HG03064 (cell line): ENCODE data around the gene NHSL2.
"Not testable (repeated sequence)": the region's sequence is repeated elsewhere in the genome, so short reads cannot be mapped to it uniquely, and the experiment has no call there.

Experiments
- ATAC-seq: cut with Tn5 transposase; IDR thresholded peaks from one replicate; pipeline ENCODE4 v1.9.1; 2021; ENCODE audit warnings: low read depth; ENCODE audit not compliant: unreplicated experiment

Gene NHSL2

DNA sequence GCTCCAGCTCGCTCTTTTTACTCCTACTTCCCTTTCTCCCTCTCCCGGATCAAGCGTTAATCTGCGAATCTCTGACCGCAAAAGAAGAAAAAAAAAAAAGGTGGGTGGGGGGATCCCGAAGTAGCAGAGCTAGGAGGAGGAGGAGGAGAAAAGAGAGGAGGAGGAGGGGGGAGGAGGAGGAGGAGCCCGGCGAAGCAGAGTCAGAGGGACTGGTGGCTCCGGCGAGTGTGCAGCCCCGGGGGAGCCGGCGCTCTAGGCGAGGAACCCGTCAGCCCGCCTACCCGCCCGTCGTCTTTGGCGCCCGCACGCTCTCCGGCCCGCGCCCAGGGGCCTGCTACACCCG is at the start of gene NHSL2:
Gene NHSL2, plus strand, starts transcription at position 203 of the 343 bp plus-strand sequence.
- ATAC-seq, result no peak

DNA sequence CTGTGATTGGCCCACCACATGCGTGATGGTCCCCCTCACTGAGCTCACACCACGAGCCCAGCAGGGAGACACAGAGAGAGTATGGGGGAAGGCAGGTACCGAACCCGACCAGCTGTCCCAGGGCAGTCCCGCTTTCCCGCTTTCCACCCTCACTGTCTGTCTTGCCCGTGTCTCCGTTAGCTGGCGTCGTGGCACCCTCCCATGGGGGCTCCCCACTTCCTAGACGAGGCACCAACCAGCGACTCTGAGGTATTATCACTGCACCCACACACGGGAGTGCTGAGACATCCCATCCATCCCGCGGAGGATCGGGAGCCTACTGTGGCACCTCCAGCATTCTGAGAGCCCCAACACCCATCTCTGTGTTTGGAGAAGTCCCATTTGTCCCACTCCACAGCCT is 43.0 kb upstream of the NHSL2 start:
- ATAC-seq, result no peak

DNA sequence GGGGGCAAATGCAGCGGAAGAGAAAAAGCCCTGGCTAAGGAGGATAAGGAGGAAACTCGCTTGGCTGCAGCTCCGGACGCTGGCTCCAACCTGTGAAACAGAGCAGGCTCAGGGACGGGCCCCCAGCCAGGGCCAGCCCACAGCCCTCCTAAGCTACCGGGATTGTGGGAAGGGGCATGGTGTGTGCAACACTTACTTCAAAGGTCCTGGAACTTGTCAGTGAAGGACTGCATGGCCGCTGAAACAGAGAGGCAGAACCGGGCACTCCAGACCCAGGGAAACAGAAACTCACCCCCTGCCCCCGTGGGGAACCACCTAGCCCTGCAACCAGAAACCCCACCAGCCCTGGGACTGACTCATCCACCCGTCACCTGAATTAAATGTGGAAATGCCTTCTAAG is 41.1 kb upstream of the NHSL2 start:
- not testable (repeated sequence) for ATAC-seq

DNA sequence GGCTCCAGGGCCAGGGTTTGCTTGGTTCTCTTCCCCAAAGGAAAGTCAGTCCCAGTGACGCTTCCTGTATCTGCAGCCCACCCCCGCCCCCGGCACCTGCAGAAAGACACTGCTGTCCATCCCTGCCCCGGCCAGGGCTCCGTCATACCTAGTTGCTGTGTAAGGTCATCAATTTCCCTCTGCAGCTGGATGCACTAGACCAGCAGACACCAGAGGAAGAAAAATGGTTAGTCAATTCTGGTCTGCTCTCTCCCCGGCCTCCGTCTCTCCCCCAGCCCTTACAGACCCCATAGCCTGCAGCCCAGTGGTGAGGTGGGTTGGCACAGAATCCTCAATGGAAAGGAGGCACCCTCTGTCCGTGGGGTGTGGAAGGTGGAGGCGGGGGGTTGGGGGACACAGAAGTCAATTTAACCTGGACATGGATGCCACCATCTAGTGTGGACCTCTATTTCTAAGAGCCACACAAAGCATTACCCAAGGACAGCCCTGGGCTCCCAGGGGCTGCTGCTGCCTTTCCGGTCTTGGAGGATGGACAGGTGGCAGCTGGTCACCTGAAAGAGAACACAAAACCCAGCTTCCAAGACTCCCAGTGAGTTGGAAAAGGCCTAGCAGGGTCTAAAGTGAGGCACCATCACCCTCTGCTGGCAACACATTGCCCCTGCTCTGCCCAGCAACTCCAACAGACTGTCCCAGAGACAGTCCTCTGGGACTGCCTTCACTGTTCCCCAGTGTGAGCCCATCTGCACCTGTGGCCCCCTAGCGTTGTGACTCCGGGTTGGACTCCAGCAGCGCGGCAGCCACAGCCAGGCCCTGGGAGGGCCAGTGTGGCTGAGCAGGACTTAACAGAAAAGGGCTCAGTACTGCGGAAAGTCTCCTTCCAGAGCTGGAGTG is 40.2 kb upstream of the NHSL2 start:
- ATAC-seq, result no peak

DNA sequence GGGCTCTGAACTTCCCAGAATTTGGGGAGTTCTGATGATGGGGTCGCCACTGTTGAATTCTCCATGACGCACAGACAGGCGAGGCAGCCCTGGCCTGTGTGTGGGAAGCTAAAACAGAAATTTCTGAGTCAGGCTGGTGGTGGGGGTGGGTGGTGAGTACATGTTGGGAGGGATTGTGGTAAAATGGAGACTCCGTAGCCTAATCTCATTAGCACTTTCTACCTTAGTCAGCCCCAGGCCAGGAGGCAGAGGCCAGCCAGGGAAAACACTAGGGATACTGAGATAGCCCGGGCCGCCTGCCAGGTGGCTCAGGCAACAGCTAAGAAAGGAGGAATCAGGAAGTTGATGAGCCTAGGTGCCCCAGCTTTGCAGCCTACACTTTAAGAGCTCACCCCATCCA is 39.3 kb upstream of the NHSL2 start:
- no peak for ATAC-seq

DNA sequence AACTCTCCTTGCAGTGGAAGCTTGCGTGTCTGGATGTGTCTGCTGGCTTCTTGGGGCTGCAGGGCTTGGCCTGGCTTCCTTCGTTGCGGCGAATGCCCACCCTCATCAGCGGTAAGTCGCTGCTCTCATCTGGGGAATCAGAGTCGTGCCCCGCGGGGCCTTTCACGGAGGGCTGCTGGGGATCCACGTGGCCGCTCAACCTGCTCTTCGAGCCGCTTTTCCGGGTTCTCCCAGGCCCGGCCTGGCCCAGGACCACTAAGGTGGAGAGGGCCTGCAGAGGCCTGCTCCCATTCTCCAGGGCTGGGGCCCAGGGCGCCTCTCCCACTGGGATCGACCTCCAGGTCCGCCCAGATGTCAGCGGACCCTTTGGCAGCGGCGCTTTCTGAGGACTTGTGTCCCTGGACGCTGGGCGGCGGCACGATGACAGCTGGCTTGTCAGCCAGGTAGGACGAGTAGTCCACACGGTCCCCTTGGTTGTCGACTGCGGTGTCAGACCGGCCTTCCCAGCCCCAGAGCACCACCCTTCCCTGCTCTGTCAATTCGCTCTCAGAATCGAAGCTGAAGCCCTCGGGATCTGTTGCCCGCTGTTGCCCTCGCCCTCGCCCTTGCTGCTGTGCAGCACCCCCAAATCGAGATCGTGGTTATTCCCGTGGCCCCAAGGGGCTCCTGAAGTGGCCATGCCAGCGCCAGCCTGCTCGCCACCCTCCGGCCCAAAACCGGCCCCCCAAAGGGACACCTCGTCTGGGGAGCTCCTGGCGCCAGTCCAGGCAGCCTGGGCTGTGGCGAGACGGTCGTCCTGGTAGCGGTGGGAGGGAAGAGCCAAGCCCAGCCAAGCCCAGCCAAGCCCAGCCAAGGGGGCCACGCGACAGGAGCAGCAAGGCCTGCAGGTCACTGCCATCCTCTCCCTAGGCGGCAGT is 37.8 kb upstream of the NHSL2 start:
- no peak for ATAC-seq

DNA sequence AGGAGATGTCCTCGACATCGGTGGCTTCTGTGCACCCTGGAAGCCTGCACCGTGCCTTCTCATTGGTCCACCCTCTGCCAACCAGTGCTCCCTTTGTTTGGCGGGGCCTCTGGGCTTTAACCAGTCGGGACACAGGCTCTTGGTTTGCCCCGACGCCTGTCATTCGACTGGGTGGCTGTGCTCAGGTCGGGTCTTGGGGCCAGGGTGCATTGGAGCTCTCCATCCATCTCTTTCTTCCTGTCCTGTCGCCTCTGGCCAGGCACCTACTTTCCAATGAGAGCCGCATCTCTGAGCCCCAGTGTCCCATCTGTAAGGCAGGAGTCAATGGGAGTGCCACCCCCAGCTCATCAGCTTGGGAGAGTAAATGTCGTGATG is 37.2 kb upstream of the NHSL2 start:
- no peak for ATAC-seq

DNA sequence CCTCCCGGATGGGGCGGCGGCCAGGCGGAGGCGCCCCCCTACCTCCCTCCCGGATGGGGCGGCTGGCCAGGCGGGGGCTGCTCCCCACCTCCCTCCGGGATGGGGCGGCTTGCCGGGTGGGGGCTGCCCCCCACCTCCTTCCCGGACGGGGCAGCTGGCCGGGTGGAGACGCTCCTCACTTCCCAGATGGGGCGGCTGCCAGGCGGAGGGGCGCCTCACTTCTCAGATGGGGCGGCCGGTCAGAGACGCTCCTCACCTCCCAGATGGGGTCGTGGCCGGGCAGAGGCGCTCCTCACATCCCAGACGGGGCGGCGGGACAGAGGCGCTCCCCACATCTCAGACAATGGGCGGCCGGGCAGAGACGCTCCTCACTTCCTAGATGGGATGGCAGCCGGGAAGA is 33.8 kb upstream of the NHSL2 start:
- not testable (repeated sequence) for ATAC-seq

DNA sequence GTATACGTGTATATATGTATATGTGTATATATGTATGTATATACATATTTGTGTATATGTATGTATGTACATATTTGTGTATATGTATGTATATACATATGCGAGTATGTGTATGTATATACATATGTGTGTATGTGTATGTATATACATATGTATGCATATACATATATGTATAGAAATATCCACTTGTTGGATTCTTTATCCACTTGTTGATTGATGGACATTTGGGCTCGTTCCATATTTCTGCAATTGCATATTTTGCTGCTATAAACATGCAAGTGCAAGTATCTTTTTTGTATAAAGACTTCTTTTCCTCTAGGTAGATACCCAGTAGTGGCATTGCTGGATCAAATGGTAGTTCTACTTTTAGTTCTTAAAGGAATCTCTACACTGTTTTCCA is 25.5 kb upstream of the NHSL2 start:
- ATAC-seq, result no peak

DNA sequence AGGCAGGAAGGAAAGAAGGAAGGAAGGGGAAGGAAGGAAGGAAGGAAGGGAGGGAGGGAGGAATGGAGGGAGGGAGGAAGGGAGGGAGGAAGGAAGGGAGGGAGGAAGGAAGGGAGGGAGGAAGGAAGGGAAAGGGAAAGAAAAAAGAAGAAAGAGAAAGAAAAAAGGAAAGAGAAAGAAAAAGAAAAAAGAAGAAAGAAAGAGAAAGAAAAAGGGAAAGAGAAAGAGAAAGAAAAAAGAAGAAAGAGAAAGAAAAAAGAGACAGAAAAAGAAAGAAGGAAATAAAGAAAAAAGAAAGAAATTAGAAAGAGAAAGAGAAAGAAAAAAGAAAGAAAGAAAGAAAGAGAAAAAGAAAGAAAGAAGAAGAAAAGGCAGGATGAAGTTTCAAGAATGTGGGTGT is 15.0 kb upstream of the NHSL2 start:
- no peak for ATAC-seq

DNA sequence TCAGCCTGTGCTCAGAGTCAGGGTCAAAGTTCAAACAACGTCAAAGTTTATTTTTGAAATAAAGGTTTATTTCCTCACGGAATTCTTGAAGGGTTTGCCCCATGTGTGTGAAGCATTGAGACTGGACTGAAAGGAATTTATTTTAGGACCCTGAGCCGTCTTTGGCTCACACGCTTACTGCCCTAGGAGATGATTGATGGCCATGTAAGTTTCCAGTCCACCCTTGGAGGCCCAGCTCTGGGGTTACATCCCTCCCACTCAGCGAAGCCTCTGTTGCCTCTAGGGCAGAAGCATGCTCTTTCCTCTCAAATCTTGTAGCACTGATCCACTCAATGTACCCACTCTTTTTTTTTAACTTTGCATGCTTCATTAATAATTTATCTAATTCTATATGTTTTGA is 4.5 kb upstream of the NHSL2 start:
- no peak for ATAC-seq

DNA sequence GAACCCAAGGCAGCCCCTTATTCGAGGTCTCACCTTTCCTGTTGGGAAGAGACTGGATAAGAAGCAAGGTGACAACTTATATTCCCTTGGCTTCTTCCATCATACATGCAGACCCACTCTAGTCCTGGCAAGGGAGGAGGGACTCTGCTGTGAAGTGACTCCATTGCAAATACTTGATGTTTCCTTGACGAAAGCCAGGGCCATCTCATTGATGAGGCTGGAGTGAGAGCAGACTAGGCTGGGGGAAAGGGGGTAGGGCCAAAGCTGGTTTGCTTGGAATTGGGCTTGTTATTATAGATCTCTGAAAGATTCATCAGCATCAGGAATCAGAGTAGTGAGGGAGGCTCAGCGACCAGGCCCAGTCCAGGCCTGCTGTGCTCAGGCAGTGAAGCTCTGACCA is 2.3 kb upstream of the NHSL2 start:
- no peak for ATAC-seq

DNA sequence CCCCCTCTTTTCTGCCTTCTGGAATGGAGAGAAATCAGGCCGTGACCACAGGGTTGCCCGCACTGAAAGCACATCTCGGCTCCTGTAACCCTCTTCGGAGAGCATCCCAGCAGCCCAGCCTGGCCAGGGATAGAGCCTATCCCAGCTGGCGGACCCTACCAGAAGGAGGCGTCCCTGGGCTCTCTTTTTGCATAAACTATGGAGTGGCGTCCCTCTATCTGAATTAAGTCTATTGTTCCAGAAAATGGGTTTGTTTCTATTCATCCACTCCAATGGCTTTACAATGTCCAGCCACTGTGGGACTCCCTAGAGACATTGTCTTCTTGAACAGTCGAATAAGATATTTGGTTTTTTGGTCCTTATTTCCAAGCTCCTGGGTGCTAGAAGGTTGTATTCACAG is 689 bp upstream of the NHSL2 start:
- no peak for ATAC-seq

DNA sequence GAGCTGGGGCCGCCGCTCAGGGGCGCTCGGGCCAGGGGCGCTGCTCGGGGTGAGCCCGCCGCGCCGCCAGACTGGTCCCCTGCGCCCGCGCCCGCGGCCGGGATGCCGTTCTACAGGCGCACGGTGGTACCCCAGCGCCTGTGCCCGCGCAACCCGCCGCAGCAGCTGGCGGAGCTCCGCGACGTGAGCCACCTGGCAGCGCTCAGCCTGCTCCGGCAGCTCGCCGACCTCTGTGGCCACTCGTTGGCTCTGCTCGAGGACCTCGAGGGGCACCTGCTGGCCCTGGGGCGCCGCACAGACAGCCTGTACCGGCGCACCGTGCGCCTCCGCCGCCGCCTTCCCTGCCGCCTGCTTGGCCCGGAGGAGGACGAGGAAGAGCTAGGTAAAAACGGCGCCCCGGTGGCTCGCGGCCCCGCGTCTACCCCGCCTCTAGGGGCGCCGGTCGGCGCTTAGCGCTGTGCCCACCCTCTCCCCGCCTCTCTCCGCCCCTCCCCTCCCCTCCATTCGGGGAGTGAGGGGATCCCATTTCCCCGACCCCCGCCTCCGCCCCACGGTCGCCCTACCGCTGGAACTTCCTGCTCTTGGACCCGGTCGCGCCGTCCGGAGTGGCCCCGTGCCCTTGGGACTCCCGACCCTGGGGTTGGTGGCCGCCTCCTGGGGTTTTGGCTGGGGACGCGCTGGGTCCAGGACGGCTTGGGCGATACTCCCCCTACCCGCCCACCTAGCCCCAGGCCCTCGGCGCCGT is 513 bp downstream of the NHSL2 start:
- no peak for ATAC-seq

DNA sequence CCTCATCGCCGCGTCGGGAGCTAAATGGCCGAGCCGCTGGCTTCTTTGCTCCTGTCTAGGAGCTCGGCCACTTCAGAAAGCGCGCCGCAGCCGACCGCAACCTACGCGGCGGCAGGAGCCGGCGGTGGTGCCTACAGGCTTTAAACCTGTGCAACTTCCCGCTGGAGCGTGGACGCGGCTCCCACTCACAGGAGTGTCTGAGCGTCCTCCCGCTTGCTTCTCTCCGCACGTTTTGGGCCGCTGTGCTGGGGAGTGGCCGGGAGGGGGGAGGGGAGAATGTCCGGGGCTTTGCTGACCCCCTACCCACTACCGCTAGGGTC is 1.0 kb downstream of the NHSL2 start:
- no peak for ATAC-seq

DNA sequence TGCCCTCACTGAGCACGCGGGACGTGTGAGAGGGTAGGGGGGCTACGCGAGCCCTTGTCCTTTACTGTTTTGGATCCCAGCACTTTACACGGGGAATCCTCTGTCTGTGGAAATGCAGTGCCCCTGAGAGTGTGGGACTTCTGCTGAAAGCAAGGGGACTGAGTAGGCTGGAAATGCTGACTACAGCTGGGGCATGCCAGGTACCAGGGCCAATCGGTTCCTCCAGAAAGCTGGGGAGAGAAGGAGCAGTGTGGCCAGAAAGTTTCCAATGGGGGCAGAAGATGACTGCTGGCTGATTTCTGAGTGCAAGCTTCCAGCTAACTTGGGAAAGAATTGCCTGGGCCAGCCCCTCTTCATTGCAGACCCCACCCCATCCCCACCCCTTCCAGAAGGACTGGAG is 1.5 kb downstream of the NHSL2 start:
- no peak for ATAC-seq

DNA sequence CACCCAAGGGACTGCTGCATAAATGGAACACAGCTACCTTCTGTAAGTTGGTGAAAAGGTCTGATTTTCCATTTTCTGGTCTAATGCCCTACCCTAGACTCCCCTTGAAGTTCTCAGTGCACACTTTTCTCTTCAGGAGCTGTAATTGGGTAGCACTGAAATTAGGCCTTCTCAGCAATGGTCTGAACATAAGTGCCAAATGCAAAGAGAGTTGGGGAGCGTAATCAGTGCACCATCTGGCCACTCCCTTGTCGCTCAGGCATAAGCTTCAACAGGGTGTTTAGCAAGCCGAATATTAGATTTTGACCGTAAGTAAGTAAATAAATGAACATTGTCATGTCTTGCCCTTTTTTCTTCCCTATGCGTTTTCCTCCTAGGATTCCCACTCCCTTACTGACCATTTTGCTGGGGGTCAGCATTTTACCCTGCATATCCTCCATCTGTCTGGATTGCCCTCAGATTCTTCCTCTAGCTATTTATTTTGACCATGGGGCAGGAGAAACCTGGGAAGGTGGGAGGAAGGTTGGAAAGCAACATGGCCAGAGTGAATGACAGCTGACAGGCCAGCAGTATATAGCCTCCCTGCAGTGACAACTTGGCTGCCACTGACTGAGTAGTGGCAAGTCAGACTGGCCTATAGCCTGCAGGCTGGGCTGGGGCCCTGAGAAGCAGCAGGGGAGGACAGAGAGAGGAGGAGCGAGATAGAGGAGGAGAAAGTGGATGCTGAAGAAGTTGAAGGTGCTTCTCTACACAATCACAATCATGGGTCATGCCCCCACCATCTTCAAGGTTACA is 2.7 kb downstream of the NHSL2 start:
- ATAC-seq, result no peak

DNA sequence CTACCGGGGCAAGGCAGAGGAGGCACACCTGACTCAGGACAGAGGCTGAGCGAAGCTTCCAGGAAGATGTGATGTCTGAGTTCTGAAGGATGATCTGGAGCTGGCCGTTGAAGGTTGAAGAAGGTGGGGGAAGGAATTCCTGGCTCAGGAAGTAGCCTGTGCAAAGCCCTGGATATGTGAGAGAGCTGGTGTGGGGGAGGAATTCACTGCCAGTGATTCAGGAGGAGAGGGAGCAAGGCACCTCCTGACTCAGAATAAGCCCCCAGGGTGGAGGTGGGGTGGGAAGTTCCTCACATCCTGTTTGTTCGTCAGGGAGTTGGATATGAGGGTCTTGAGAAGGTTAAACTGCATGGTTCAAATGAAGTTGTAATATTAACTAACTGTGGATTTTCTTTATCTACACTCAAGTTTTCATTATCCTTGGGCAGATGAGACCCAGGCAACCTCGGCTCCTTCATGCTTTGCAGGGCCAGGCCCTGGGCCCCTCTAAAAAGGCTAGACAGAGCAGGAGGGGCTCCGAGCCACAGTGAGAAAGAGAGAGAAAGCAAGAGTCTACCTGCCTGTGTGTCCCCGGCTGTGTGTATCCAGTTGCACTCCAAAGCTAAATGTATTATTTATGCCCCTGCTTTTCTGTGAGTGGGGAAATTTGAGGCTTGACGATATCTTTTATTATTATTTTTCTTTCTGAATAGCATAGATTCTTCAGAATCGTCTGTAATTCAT is 7.1 kb downstream of the NHSL2 start:
- no peak for ATAC-seq

DNA sequence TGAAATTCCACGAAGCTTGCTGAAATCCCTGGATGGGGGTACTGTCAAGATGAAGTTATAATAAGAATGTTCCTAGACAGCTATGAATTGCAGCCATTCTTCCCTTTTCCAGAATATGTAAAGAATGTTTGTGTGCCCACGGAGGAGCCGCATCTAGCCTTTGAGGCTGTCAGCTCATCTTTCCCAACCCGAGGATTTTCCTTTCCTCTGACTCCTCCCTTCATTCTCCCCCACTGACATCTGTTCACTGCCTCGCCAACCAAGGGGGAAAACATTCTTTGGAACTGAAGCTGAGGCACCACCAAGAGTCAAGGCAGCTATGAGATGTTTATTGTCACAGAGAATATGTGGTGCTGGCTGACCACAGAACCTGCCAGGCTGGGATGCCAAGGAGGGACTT is 8.8 kb downstream of the NHSL2 start:
- ATAC-seq, result no peak

DNA sequence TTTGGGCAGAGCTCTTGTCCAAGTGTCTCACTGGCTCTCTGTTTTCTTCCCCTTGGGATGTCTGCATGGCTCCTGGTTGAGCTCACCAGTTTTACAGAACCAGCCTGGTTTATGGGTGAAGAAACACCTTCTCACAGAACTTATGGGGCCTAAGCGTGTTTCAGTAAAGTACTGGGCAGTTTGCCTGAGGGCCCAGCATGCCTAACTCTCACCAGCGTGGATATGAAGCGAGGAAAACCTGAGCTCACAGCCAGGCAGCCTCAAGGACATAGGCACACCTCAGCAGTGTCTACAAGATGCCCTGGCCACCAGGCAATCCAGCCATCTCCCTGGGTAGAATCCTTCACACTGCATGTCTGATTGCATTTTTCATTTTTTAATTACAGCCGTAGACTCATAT is 9.2 kb downstream of the NHSL2 start:
- ATAC-seq, result no peak
